Uterus (tissue), 4 donors: ENCODE data around the gene NECTIN1. TPM values are rescaled to one million over a fixed set of nuclear protein-coding genes. Genes with fewer than 3 reads are reported as not detected.

Source experiments
- DNase-seq, 2 donors: peaks; one replicate each; pipeline ENCODE4 v3.0.0-alpha.2; 2019 to 2020
- H3K27ac ChIP-seq, 2 donors: fragments of 200-600 bp; sonication (generic); 1 replicate in 1 of 2; 2 replicates in 1 of 2; pipeline ENCODE4 v1.5.1; 2016 to 2018
- H3K27me3 ChIP-seq, 2 donors: fragments of 200-600 bp; sonication (generic); one replicate each; pipeline ENCODE4 v1.5.1; 2018 to 2019; ENCODE audit warnings: control low read depth in 1 of 2
- H3K36me3 ChIP-seq, 2 donors: fragments of 200-600 bp; sonication (generic); one replicate each; pipeline ENCODE4 v1.5.1; 2019; ENCODE audit warnings: control low read depth in 1 of 2
- H3K4me1 ChIP-seq, 2 donors: fragments of 200-600 bp; sonication (generic); one replicate each; pipeline ENCODE4 v1.5.1; 2018 to 2019; ENCODE audit warnings: control low read depth in 1 of 2
- H3K4me3 ChIP-seq, 2 donors: fragments of 200-600 bp; sonication (generic); 1 replicate in 1 of 2; 2 replicates in 1 of 2; pipeline ENCODE4 v1.5.1; 2018 to 2019; ENCODE audit warnings: mild to moderate bottlenecking in 1 of 2
- H3K9me3 ChIP-seq, 2 donors: fragments of 200-600 bp; sonication (generic); one replicate each; pipeline ENCODE4 v1.5.1; 2019; ENCODE audit warnings: control low read depth in 1 of 2
- POLR2A ChIP-seq, 2 donors: fragments of 450-650 bp; IDR thresholded peaks; one replicate each; pipeline ENCODE4 v1.6.1; 2016; ENCODE audit warnings: antibody characterized with exemption in 2 of 2, mild to moderate bottlenecking in 1 of 2, moderate library complexity in 1 of 2
- intact Hi-C: fragments of 100-400 bp; cut with DNase I; formaldehyde crosslinking; loops from one replicate; pipeline ENCODE4 v1.15.1; 2023; ENCODE audit warnings: low total_unique reads
- total RNA-seq, 4 donors: library from RNA; depleted of rRNA in 3 of 4; stranded (reverse); fragments of >200 nt in 3 of 4; gene quantifications; one replicate each; pipeline versions ENCODE4 v1.1.0 to v1.2.4, GENCODE V29; 2014 to 2023
- TF ChIP-seq, protein P1 (sequence below), 4 experiments: fragments of 200-600 bp in 2 of 4; fragments of 450-650 bp in 2 of 4; sonication (generic) in 2 of 4; IDR thresholded peaks; one replicate each; pipeline ENCODE4 v1.5.1; 2016 to 2019; ENCODE audit warnings: antibody characterized with exemption in 4 of 4, mild to moderate bottlenecking in 2 of 4, moderate library complexity in 1 of 4
- donor health status: DM: yes; HTN: yes; CAD: no.

Gene NECTIN1
- total RNA-seq, 4 donors from 2014 or later: 1.3 to 10.6 (median 9.2) TPM; not detected in 1

DNA sequence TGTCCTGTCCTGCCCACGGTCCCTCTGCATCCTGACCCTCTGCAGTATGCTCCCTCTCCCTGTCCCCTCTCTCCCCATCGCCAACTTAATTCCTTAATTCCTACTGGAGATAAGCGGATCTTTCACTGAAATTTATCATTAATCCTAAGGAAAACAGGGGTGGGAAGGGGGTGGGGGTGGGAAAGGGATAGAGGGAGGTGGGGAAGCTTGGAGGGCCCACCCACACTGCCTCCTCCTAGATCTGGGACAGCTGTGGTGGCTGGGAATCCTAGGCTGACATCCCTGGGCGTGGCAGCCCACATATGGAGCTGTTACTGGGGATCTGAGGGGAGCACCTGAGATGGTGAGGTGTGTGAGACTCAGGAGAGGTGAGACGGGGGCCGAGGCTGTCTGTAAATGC, 14.4 kb downstream of the NECTIN1 start:
- intact Hi-C loops: no loop called here
- TF ChIP-seq, protein P1, sequence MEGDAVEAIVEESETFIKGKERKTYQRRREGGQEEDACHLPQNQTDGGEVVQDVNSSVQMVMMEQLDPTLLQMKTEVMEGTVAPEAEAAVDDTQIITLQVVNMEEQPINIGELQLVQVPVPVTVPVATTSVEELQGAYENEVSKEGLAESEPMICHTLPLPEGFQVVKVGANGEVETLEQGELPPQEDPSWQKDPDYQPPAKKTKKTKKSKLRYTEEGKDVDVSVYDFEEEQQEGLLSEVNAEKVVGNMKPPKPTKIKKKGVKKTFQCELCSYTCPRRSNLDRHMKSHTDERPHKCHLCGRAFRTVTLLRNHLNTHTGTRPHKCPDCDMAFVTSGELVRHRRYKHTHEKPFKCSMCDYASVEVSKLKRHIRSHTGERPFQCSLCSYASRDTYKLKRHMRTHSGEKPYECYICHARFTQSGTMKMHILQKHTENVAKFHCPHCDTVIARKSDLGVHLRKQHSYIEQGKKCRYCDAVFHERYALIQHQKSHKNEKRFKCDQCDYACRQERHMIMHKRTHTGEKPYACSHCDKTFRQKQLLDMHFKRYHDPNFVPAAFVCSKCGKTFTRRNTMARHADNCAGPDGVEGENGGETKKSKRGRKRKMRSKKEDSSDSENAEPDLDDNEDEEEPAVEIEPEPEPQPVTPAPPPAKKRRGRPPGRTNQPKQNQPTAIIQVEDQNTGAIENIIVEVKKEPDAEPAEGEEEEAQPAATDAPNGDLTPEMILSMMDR (IDR thresholded peaks at IDR 0.05): no peak
- no peak for TF ChIP-seq POLR2A (IDR thresholded peaks at IDR 0.05)
- Histone ChIP-seq H3K4me3 (no peak overlapping the region), H3K27ac (no peak overlapping the region), H3K9me3 (no peaks in the 10 kb centered on the region), H3K27me3 (no peaks in the 10 kb centered on the region), H3K4me1 (no peaks in the 10 kb centered on the region), H3K36me3 (no peaks in the 10 kb centered on the region)
- DNase-seq: no peak

DNA sequence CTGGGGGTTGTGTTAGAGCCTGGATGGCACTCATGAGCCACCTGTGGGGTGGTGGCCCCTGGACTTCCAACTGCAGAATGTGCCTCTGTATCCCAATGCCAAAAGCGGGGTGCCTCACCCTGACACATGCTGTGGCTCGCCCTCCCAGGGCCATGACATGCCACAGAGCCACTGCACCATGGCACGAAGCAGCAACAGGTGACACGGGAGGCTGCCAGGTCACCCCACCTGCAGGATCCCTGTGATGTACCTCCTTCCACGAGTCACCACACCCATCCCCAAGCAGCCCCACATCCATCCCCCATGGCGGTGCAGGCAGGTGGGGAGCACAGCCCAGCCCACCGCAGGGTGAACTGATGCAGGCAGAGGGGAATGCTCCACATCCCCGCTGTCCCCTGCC, 14.8 kb downstream of the NECTIN1 start:
- intact Hi-C loops: no loop called here

DNA sequence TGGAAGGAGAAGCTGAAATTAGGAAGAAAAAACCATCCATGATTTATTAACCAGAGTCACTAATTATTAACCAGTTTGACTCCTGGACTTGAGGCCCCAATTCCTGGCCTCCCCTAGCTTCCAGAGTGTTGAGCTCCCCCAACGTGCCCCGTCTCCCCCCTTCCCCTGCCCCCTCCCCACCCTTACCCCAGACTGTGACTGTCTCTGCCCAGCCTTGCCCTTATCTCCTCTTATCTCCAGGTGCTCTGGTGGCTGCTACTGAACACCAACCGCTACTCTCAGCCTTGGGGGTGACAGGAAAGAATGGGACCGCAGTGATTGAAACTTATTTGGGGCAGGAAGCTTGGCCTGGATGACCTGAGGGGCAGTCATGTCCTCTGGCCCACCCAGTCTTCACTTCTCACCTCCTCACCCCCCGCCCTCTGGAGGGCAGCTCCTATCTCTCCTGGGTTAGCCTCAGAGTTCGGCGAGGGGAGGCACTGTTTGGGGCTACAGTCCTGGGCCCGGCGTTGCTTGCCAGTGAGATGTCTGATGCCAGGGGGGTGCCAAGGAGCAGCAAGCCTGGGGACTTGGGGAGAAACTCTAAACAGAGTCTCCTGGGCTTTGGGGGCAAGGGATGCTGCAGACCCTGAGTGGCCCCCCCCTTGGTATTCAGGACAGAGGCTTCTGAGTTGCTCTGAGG, 15.5 kb downstream of the NECTIN1 start:
- no peaks in the 10 kb centered on the region for H3K4me1 ChIP-seq
- H3K36me3 ChIP-seq: no peaks in the 10 kb centered on the region
- H3K27ac ChIP-seq: no peak overlapping the region
- no peak for TF ChIP-seq POLR2A (IDR thresholded peaks at IDR 0.05)
- TF ChIP-seq, protein P1 (IDR thresholded peaks at IDR 0.05): no peak
- DNase-seq: no peak
- no peak overlapping the region for H3K4me3 ChIP-seq
- H3K27me3 ChIP-seq: no peaks in the 10 kb centered on the region
- intact Hi-C loops: no loop called here
- H3K9me3 ChIP-seq: no peaks in the 10 kb centered on the region

More for the DNA sequence above, 14.8 kb downstream of the NECTIN1 start:
- TF ChIP-seq, protein P1 (IDR thresholded peaks at IDR 0.05): no peak
- no peak for TF ChIP-seq POLR2A (IDR thresholded peaks at IDR 0.05)
- H3K27me3 ChIP-seq: no peaks in the 10 kb centered on the region
- no peak for DNase-seq
- no peaks in the 10 kb centered on the region for H3K36me3 ChIP-seq
- H3K4me3 ChIP-seq: no peak overlapping the region
- no peaks in the 10 kb centered on the region for H3K4me1 ChIP-seq
- H3K9me3 ChIP-seq: no peaks in the 10 kb centered on the region
- no peak overlapping the region for H3K27ac ChIP-seq

DNA sequence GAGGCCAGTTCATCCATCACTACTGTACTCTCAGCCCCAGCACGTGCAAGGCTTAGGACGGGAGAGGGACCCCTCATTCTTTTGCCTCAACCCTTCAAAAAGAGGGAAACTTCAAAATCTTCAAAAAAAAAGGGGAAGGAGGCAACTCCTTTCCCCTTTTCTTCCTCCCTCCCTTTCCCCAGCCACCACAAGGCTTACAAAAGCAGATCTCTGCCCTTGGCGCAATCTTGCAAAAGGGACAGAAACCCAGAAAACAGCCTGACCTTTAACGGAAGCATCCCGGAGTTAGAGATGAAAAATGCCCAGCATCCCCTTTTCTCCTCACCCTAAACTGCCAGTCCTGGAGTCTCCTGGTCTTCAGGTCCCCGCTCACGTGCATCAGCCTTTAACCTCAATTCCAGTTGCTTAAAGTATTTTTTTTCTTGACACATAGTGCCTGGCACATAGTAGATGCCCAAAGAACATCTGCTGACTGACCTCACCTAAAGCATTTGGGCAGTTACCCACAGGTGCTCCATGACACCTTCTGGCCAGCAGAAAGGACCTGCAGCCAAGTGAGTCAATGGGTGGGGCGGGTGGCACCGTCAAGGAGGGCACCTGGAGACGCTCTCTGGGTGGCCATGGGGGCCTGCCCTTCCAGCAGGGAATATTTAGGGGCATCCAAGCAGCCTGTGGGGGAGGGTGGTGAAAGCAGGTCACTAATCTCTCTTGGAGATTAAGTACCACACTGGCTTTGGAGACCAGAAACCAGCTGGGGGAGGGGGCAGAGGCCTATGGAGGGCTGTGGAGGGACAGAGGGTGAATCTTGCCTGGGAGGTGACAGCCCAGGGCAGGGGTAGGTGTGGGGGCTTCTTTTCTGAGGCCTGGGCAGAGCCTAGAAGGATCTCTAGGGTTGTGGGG, 16.3 kb downstream of the NECTIN1 start:
- TF ChIP-seq, protein P1 (IDR thresholded peaks at IDR 0.05): no peak
- TF ChIP-seq POLR2A (IDR thresholded peaks at IDR 0.05): no peak
- Histone ChIP-seq H3K4me1 (no peaks in the 10 kb centered on the region), H3K9me3 (no peaks in the 10 kb centered on the region), H3K27ac (no peak overlapping the region), H3K36me3 (no peaks in the 10 kb centered on the region), H3K27me3 (no peaks in the 10 kb centered on the region), H3K4me3 (no peak overlapping the region)
- intact Hi-C loops: no loop called here
- no peak for DNase-seq

DNA sequence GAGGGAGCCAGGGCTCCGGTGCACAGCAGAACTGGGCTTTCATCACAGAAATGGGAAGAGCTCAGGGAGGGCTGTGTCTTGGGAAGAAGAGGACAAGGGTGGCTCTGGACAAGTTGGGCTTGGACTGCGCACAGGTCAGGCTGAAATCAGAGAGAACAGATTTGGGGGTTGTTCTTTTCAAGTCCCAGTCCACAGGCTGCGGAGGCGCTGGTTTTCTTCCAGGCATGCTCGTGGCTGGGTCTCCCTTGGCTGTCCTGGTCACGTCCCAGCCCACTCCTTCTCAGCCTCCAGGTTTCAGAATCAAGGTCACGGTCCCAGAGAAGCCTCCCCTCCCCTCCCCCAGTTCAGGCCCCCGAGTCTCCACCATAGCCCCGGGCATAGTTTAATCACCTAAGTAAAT, 17.0 kb downstream of the NECTIN1 start:
- no peak overlapping the region for H3K4me3 ChIP-seq
- TF ChIP-seq, protein P1 (IDR thresholded peaks at IDR 0.05): no peak
- no peak for TF ChIP-seq POLR2A (IDR thresholded peaks at IDR 0.05)

More for the DNA sequence above, 17.0 kb downstream of the NECTIN1 start:
- H3K4me1 ChIP-seq: no peaks in the 10 kb centered on the region
- intact Hi-C loops: no loop called here
- no peaks in the 10 kb centered on the region for H3K9me3 ChIP-seq
- DNase-seq: no peak
- H3K27me3 ChIP-seq: no peaks in the 10 kb centered on the region
- no peaks in the 10 kb centered on the region for H3K36me3 ChIP-seq
- no peak overlapping the region for H3K27ac ChIP-seq
